ENCODE data around the gene COG1.
"Not testable (repeated sequence)": the region's sequence is repeated elsewhere in the genome, so short reads cannot be mapped to it uniquely, and the experiment has no call there.

COG1 gene, protein sequence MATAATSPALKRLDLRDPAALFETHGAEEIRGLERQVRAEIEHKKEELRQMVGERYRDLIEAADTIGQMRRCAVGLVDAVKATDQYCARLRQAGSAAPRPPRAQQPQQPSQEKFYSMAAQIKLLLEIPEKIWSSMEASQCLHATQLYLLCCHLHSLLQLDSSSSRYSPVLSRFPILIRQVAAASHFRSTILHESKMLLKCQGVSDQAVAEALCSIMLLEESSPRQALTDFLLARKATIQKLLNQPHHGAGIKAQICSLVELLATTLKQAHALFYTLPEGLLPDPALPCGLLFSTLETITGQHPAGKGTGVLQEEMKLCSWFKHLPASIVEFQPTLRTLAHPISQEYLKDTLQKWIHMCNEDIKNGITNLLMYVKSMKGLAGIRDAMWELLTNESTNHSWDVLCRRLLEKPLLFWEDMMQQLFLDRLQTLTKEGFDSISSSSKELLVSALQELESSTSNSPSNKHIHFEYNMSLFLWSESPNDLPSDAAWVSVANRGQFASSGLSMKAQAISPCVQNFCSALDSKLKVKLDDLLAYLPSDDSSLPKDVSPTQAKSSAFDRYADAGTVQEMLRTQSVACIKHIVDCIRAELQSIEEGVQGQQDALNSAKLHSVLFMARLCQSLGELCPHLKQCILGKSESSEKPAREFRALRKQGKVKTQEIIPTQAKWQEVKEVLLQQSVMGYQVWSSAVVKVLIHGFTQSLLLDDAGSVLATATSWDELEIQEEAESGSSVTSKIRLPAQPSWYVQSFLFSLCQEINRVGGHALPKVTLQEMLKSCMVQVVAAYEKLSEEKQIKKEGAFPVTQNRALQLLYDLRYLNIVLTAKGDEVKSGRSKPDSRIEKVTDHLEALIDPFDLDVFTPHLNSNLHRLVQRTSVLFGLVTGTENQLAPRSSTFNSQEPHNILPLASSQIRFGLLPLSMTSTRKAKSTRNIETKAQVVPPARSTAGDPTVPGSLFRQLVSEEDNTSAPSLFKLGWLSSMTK

GRCh38 chr17:73192894-73193701 is at the start of gene COG1:
Gene COG1, plus strand, starts transcription at chr17:73193055. Its CDS starts 15 bp downstream, at chr17:73193070.
- TF ChIP-seq CTCF (IDR thresholded peaks at IDR 0.05; ENCODE audit: insufficient read depth, missing control alignments): no peak
- FAIRE-seq: no peak
- DNase-seq (ENCODE audit: insufficient read length, low spot score): peak; percentile 91

DNA sequence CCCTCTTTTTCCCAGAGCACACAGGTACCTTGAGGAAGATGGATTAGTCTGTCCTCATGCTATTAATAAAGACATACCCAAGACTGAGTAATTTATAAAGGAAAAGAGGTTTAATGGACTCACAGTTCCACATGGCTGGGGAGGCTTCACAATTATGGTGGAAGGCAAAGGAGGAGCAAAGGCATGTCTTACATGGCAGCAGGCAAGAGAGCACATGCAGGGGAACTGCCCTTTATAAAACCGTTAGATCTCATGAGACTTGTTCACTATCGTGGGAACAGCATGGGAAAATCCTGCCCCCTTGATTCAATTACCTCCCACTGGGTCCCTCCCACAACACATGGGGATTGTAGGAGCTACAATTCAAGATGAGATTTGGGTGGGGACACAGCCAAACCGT is 48.6 kb upstream of the COG1 start:
- not testable (repeated sequence) for DNase-seq (ENCODE audit: insufficient read length, low spot score); FAIRE-seq

GRCh38 chr17:73145641-73146040 is 47.2 kb upstream of the COG1 start:
- no peak for FAIRE-seq
- TF ChIP-seq CTCF (IDR thresholded peaks at IDR 0.05; ENCODE audit: insufficient read depth, missing control alignments): no peak

GRCh38 chr17:73147791-73148190 is 45.1 kb upstream of the COG1 start:
- DNase-seq (ENCODE audit: insufficient read length, low spot score); FAIRE-seq: not testable (repeated sequence)

More at GRCh38 chr17:73145641-73146040, 47.2 kb upstream of the COG1 start:
- DNase-seq (ENCODE audit: insufficient read length, low spot score): no peak

- no peak for DNase-seq (ENCODE audit: insufficient read length, low spot score)
- TF ChIP-seq CTCF (IDR thresholded peaks at IDR 0.05; ENCODE audit: insufficient read depth, missing control alignments): no peak
- no peak for FAIRE-seq
Measured at GRCh38 chr17:73148540-73149334, 44.1 kb upstream of the COG1 start.

GRCh38 chr17:73150622-73151300 is 42.1 kb upstream of the COG1 start:
- FAIRE-seq; DNase-seq (ENCODE audit: insufficient read length, low spot score): not testable (repeated sequence)

GRCh38 chr17:73151916-73152632 is 40.8 kb upstream of the COG1 start:
- FAIRE-seq: no peak
- no peak for TF ChIP-seq CTCF (IDR thresholded peaks at IDR 0.05; ENCODE audit: insufficient read depth, missing control alignments)
- DNase-seq (ENCODE audit: insufficient read length, low spot score): no peak
